GM12872 (cell line): ENCODE measurements around the gene NINJ2.

Experiments used
- CTCF ChIP-seq: IDR thresholded peaks from 3 replicates; pipeline ENCODE4 v1.5.1; 2011; ENCODE audit warnings: low read depth, mild to moderate bottlenecking, low read length, moderate library complexity; ENCODE audit not compliant: insufficient read depth

Gene NINJ2

GRCh38 chr12:517538-517937 lies 145.7 kb downstream of the NINJ2 start:
- TF ChIP-seq CTCF, result no peak
